GM19043 (cell line): ENCODE results near the gene SHOC2.

Experiments used
- ATAC-seq: cut with Tn5 transposase; IDR thresholded peaks from one replicate; pipeline ENCODE4 v1.9.1; 2021; ENCODE audit warnings: low read depth; ENCODE audit not compliant: unreplicated experiment

SHOC2 gene

GRCh38 chr10:110978204-110978603 is 58.8 kb downstream of the SHOC2 start:
- ATAC-seq: no peak

DNA sequence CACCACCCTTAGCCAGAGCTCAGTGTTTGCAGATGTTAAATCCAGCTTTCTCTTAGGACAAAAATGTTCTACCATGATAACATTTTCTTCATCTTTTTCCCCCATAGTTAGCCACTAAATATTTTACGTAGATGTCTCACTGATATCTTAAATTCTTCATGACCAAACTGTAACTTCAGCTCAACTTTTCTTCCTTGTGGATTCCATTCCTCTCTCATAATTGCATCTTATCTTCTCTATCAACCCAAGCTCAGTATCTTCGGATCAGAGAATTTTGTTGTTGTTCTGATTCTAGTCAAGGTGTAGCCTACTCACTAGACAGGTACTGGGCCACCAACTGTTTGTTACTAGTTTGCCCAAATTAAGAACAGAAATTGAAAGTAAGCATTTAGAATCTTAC is 60.2 kb downstream of the SHOC2 start:
- no peak for ATAC-seq

GRCh38 chr10:110980807-110981206 is 61.4 kb downstream of the SHOC2 start:
- no peak for ATAC-seq

DNA sequence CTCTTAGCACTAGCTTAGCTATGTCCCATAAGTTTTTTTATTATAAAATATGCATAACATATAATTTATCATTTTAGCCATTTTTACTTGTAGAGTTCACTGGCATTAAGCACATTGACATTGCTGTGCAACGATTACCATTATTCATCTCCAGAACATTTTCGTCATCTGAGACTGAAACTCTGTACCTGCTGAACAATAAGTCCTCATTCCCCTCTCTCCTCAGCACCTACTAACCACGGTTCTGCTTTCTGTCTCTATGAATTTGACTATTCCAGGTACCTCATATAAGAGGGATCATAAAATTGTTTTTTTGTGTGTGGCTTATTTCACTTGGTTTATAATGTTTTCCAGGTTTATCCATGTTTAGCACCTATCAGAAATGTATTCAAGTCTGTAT is 64.1 kb downstream of the SHOC2 start:
- ATAC-seq: no peak

DNA sequence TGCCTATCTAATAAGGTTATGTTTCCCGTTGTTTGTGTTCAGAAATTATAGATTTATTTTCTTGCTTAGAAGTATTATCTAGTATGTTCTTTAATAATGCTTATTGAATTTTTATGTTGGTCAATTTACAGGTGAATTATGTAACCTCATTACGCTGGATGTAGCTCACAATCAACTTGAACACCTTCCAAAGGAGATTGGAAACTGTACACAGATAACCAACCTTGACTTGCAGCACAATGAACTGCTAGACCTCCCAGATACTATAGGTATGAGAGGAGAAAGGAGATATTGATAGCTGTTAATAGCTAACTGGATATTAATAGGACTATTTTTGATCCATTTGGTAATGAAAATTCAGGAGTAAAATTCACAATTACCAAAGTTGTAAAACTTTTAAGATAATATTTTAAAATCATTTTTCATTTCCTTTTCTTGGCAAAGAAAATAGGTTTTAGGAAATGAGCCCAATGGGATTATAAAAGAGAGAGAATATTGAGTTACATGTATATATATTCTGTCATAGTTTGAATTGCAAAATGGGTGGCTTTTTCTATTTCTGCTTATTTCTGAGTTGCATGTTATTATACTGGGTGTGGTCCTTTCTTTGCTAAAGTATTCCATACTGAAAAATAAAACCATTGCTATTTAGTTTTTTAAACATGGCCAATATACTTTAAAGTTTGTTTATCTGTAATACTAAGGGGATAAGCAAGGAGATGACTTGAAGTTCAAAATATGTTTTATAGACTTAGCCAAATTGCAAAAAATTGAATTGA is 66.3 kb downstream of the SHOC2 start:
- ATAC-seq: no peak

GRCh38 chr10:110989016-110989415 is 69.6 kb downstream of the SHOC2 start:
- ATAC-seq: no peak

DNA sequence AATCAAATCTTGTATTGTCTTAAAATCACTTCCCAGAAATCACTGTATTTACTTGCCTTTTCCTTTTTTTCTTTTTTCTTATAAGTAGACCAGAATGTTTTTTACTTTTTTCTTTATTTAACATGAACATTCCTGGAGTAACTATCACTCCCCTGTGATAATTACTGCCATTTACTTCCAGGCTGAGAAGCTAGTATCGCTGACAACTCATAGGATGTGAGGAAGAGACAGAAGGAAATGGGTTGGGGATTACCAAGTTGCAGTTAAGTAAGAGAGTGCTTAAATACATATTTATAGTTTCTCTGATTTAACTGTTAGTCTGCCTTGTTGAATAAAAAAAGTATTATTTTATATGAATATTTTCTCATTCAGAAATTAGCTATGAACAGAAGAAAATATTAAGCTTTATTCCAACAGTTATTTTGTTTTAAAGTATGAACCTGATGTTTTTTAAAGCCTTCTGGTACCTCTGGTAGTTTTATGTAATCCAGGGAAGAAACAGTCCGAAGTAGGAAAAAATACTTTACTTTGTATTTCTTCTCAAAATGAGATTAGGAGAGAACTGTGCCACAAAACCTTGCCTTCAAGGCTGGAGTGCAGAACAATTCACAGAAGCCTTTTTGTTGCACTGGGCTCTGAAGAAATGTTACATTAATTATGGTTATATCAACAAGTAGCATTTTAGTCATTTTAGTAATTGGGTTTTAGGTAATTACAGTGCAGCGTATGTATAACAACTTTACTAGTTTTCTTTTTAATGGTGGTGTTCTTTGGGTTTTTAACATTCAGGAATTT is 72.8 kb downstream of the SHOC2 start:
- ATAC-seq: no peak

GRCh38 chr10:110993024-110993693 is 73.8 kb downstream of the SHOC2 start:
- ATAC-seq: peak; percentile 56

GRCh38 chr10:110994406-110995086 is 75.1 kb downstream of the SHOC2 start:
- ATAC-seq: no peak

DNA sequence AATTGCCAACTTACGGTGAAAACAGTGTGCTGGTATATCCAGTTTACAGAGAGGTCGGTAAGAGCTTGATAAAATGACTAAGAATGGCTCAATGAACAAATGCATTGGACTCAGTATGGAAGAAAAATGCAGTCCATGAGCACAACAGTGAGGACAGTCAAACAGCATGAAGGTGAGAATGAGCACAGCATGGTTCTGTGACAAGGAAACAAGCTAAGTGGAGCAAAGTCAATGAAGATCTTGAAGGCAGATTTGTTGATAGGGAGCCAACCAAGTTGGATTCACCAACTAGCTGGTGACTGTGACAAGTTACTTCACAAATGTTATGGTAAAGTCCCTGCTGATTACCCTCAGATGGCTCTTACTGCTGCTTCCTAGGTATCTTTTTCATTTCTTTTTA is 75.9 kb downstream of the SHOC2 start:
- ATAC-seq: no peak

DNA sequence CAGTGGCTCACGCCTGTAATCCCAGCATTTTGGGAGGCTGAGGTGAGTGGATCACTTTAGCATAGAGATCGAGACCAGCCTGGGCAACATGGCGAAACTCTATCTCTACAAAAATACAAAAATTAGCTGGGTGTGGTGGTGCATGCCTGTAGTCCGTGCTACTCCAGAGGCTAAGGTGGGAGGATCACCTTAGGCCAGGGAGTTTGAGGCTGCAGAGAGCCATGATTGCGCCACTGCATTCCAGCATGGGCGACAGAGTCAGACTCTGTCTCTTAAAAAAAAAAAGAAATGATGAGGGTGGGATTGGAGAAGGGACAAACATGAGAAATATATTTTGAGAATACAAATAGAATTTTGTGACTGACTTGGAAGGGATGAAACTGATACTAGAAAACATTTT is 76.9 kb downstream of the SHOC2 start:
- ATAC-seq: no peak

DNA sequence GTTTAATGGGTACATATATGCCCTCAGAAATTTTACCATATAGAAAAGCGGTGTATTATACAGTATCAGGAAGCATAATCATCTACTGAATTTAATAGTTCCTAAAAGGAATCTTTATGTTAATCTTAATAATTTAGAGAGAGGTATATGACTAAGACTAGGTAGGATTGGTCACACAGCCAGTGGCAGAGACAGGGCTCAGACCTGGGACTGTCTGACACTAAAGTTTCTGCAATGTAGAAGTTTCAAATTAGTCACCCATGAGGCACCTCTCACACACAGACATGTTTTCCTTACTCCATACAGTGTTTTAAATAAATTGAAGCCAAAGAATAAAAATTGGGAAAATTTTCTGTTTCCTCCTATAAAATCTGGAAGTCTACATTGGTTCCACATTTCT is 84.6 kb downstream of the SHOC2 start:
- ATAC-seq: no peak

GRCh38 chr10:111007486-111007885 is 88.1 kb downstream of the SHOC2 start:
- no peak for ATAC-seq

DNA sequence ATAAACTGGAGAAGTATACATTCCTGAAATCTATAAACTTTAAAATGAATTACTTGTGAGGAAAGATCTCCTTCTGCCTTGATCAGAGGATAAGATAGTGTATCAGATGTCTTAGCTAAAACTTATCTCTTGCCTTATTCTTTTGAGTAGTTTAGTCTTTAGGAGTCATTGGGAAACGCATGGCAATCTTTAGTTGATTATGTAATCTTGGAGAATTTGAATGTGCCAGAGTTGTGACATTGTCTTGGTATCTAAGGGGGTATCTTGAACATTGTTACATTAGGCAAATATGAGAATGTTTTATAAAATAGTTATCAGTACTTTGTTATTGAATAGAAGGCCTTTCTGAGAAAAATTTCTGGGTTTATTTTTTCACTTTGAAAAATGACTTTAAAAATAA is 95.8 kb downstream of the SHOC2 start:
- ATAC-seq: no peak

- no peak for ATAC-seq
These were observed 97.7 kb downstream of the SHOC2 start for GRCh38 chr10:111017098-111017497.

GRCh38 chr10:111018021-111018420 is 98.6 kb downstream of the SHOC2 start:
- no peak for ATAC-seq

GRCh38 chr10:111023060-111023459 is 103.7 kb downstream of the SHOC2 start:
- no peak for ATAC-seq

DNA sequence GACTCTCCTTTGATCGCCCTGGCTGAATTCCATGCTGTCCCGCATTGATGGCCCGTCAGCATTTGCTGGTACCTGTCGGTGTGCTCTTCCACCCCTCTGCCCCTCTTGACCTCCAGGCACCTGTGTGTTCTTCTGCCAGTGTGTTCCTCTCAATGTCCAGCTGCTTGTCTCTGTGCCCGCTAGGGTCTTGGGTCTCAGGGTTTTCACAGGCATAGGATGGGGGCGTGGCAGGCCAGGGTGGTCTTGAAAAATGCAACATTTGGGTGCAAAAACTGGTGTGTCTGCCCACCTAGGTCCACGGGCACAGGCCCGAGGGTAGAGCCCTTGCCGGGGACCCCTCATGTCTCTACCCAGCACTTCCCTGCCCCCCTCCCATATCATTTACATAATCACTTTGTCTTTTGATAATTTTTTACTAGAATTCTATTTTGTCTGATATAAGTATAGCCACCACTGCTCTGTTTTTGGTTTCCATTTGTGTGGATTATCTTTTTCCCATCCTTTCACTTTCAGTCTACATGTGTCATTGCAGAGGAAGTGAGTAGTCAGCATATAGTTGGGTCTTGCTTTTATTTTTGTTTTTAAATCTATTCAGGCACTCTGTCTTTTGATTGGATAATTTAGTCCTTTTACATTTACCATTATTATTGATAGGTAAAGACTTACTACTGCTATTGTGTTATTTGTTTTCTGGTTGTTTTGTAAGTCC is 110.8 kb downstream of the SHOC2 start:
- no peak for ATAC-seq

GRCh38 chr10:111034598-111035310 is 115.3 kb downstream of the SHOC2 start:
- ATAC-seq: no peak

DNA sequence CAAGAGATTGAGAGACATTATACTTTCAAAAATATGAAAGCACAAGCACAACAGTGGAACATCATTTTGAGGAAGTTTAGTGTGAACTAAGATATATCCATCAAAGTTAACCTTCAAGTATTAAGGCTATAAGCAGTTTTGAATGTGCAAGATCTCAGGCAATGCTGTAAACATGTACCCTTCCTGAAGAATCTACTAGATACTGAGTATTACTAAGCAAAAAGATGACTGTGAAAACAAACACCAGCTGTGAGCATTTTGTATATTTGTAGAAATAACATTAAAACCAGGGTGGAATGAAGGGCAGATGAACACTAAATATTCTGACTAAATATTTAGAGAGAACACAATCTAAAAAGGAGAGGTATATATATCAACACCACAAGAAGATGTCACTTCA is 116.1 kb downstream of the SHOC2 start:
- no peak for ATAC-seq
